ENCODE results near the gene ACSS2.

DNA sequence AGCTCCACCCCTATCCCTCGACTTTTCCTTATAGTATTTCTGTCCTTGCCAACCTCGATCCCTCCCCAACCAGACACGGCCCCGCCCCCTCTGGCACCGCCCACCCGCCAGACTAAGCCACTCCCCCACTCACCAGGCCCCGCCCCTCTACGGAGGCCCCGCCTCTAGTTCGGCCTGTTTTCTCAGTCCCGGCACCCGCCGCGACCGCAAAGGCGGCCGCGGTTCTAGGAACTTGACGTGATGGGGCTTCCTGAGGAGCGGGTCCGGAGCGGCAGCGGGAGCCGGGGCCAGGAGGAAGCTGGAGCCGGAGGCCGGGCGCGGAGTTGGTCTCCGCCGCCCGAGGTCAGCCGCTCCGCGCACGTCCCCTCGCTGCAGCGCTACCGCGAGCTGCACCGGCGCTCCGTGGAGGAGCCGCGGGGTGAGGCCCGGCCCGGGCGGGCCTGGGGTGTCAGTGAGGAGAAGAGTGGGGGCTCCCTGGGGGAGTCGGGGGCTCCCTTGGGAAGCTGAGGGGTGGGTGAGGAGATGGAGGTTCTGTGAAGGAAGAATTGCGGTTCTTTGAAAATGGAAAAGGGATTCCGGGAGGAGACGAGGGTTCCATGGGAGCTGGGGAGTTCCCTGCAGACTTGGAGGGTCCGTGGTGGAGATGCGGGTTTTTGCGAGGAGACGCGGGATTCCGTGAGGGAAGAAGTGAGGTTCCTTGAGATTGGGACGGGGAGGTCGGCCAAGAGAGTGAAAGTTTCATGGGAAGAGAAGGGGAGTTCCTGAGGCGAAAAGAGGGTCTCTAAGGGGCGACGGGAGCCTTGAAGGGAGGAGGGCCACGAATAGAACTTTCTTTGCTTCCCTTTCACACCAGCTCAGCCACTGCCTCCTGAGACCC, at the start of gene ACSS2:
- TF ChIP-seq, protein P1, sequence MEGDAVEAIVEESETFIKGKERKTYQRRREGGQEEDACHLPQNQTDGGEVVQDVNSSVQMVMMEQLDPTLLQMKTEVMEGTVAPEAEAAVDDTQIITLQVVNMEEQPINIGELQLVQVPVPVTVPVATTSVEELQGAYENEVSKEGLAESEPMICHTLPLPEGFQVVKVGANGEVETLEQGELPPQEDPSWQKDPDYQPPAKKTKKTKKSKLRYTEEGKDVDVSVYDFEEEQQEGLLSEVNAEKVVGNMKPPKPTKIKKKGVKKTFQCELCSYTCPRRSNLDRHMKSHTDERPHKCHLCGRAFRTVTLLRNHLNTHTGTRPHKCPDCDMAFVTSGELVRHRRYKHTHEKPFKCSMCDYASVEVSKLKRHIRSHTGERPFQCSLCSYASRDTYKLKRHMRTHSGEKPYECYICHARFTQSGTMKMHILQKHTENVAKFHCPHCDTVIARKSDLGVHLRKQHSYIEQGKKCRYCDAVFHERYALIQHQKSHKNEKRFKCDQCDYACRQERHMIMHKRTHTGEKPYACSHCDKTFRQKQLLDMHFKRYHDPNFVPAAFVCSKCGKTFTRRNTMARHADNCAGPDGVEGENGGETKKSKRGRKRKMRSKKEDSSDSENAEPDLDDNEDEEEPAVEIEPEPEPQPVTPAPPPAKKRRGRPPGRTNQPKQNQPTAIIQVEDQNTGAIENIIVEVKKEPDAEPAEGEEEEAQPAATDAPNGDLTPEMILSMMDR (IDR thresholded peaks at IDR 0.05) = peak in 2 of 4 experiments; percentile 17 to 22
- TF ChIP-seq POLR2A (IDR thresholded peaks at IDR 0.05) (peak; percentile 93), POLR2AphosphoS5 (IDR thresholded peaks at IDR 0.05) (peak; percentile 79)
